Measurements from ENCODE around the gene CREG2.

GRCh38 chr2:101410114-101410513 is 22.8 kb upstream of the CREG2 start:
- TF ChIP-seq EZH2 (IDR thresholded peaks at IDR 0.05; ENCODE audit: borderline replicate concordance, low read depth, low read length, poor library complexity, severe bottlenecking) (no peak), CTCF (conservative IDR thresholded peaks at IDR 0.05; ENCODE audit: low read depth, low read length) (no peak)

Measured in A673 (cell line).